Ovary (tissue), 3 donors: Measurements from ENCODE around the gene TAOK3.

Source experiments
- EP300 ChIP-seq: sonication (generic); formaldehyde crosslinking; IDR thresholded peaks from one replicate; pipeline ENCODE4 v1.6.1; 2017; ENCODE audit warnings: antibody characterized with exemption
- POLR2A ChIP-seq: fragments of 450-650 bp; IDR thresholded peaks from one replicate; pipeline ENCODE4 v1.6.1; 2017; ENCODE audit warnings: antibody characterized with exemption, mild to moderate bottlenecking, moderate library complexity
- TF ChIP-seq, protein P1 (sequence below), 3 donors: fragments of 450-650 bp in 2 of 3; fragments of 200-600 bp in 1 of 3; IDR thresholded peaks; one replicate each; pipeline versions ENCODE4 v1.5.1 to v1.8.0; 2016 to 2022; ENCODE audit warnings: antibody characterized with exemption in 3 of 3, mild to moderate bottlenecking in 1 of 3
- donor health status: DM: no; HTN: no; CAD: no.

DNA sequence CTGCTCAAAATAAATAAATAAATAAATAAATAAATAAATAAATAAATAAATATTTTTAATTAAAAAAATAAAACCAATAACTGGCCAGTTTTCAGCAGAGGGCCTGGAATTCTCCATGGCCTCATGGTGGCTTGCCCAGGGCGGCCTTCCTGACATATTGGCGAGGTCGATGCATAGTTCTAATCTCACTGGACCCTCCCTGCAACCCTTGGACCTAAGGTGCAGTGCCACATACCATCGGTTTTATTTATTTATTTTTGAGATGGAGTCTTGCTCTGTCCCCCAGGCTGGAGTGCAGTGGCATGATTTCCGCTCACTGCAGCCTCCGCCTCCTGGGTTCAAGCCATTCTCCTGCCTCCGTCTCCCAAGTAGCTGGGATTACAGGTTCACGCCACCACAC is 265.0 kb downstream of the TAOK3 start:
- TF ChIP-seq POLR2A (no peak), EP300 (no peak)
- TF ChIP-seq, protein P1, sequence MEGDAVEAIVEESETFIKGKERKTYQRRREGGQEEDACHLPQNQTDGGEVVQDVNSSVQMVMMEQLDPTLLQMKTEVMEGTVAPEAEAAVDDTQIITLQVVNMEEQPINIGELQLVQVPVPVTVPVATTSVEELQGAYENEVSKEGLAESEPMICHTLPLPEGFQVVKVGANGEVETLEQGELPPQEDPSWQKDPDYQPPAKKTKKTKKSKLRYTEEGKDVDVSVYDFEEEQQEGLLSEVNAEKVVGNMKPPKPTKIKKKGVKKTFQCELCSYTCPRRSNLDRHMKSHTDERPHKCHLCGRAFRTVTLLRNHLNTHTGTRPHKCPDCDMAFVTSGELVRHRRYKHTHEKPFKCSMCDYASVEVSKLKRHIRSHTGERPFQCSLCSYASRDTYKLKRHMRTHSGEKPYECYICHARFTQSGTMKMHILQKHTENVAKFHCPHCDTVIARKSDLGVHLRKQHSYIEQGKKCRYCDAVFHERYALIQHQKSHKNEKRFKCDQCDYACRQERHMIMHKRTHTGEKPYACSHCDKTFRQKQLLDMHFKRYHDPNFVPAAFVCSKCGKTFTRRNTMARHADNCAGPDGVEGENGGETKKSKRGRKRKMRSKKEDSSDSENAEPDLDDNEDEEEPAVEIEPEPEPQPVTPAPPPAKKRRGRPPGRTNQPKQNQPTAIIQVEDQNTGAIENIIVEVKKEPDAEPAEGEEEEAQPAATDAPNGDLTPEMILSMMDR (IDR thresholded peaks at IDR 0.05), result no peak
